HPDE6-E6E7 (cell line): ENCODE data around the gene IER5L.
A peak's percentile ranks its signal among the peaks of the same experiment; 100 is the strongest.

ENCODE experiments used
- DNase-seq: peaks from one replicate; pipeline ENCODE4 v3.0.0; 2011; ENCODE audit warnings: missing footprints; ENCODE audit errors: extremely low spot score

IER5L gene

GRCh38 chr9:129161534-129161837 is 16.6 kb downstream of the IER5L start:
- DNase-seq = no peak

- no peak for DNase-seq
Measured at GRCh38 chr9:129160712-129161533, 17.1 kb downstream of the IER5L start.

- no peak for DNase-seq
Measured at GRCh38 chr9:129156163-129156562, 21.9 kb downstream of the IER5L start.

GRCh38 chr9:129154866-129155477 is 23.1 kb downstream of the IER5L start:
- no peak for DNase-seq

- DNase-seq = no peak
Measured at GRCh38 chr9:129151469-129151868, 26.6 kb downstream of the IER5L start.

GRCh38 chr9:129150672-129151211 is 27.3 kb downstream of the IER5L start:
- no peak for DNase-seq

- no peak for DNase-seq
Measured at GRCh38 chr9:129150122-129150521, 27.9 kb downstream of the IER5L start.

GRCh38 chr9:129149442-129149841 is 28.6 kb downstream of the IER5L start:
- DNase-seq = no peak

GRCh38 chr9:129148463-129149204 is 29.4 kb downstream of the IER5L start:
- no peak for DNase-seq

GRCh38 chr9:129146441-129146941 is 31.6 kb downstream of the IER5L start:
- no peak for DNase-seq

GRCh38 chr9:129145841-129146292 is 32.2 kb downstream of the IER5L start:
- DNase-seq = no peak

GRCh38 chr9:129145316-129145715 is 32.7 kb downstream of the IER5L start:
- DNase-seq = no peak

- peak; percentile 81 for DNase-seq
Measured at GRCh38 chr9:129143031-129143927, 34.8 kb downstream of the IER5L start.

GRCh38 chr9:129142138-129142935 is 35.7 kb downstream of the IER5L start:
- DNase-seq = no peak

- no peak for DNase-seq
Measured at GRCh38 chr9:129141066-129142041, 36.7 kb downstream of the IER5L start.

- DNase-seq = peak; percentile 52
Measured at GRCh38 chr9:129140397-129141065, 37.5 kb downstream of the IER5L start.

GRCh38 chr9:129139993-129140396 is 38.1 kb downstream of the IER5L start:
- peak; percentile 97 for DNase-seq

- DNase-seq = peak; percentile 81
Measured at GRCh38 chr9:129139233-129139992, 38.6 kb downstream of the IER5L start.
